Neutrophil (primary cell): ENCODE data around the gene AP5S1.
"Not testable (repeated sequence)": the region's sequence is repeated elsewhere in the genome, so short reads cannot be mapped to it uniquely, and the experiment has no call there.

Experiments used
- H3K27ac ChIP-seq: fragments of 200-600 bp; sonication (generic); 2 replicates; pipeline ENCODE4 v1.5.1; 2016; ENCODE audit warnings: mild to moderate bottlenecking, moderate library complexity
- H3K27me3 ChIP-seq: fragments of 200-600 bp; sonication (generic); 2 replicates; pipeline ENCODE4 v1.6.0; 2016; ENCODE audit warnings: mild to moderate bottlenecking
- H3K36me3 ChIP-seq: fragments of 200-600 bp; sonication (generic); 2 replicates; pipeline ENCODE4 v1.5.1; 2017
- H3K4me1 ChIP-seq, 2 experiments: fragments of 200-600 bp in 1 of 2; sonication (generic) in 1 of 2; 1 replicate in 1 of 2; 2 replicates in 1 of 2; pipeline versions ENCODE4 v1.5.1 to v1.6.1; 2013 to 2016; ENCODE audit warnings: low read depth in 1 of 2, low read length in 1 of 2, mild to moderate bottlenecking in 1 of 2, moderate library complexity in 1 of 2; ENCODE audit not compliant: control insufficient read depth in 1 of 2, insufficient read depth in 1 of 2
- H3K4me3 ChIP-seq, 2 experiments: fragments of 200-600 bp in 1 of 2; sonication (generic) in 1 of 2; 1 replicate in 1 of 2; 2 replicates in 1 of 2; pipeline ENCODE4 v1.5.1; 2013 to 2016; ENCODE audit warnings: low read depth in 1 of 2, low read length in 1 of 2, mild to moderate bottlenecking in 1 of 2, moderate library complexity in 1 of 2
- H3K9me3 ChIP-seq: fragments of 200-600 bp; sonication (generic); 2 replicates; pipeline ENCODE4 v1.5.1; 2016
- CTCF ChIP-seq: fragments of 200-600 bp; sonication (generic); IDR thresholded peaks from 2 replicates; pipeline ENCODE4 v1.5.1; 2016; ENCODE audit warnings: antibody characterized with exemption

AP5S1 gene

DNA sequence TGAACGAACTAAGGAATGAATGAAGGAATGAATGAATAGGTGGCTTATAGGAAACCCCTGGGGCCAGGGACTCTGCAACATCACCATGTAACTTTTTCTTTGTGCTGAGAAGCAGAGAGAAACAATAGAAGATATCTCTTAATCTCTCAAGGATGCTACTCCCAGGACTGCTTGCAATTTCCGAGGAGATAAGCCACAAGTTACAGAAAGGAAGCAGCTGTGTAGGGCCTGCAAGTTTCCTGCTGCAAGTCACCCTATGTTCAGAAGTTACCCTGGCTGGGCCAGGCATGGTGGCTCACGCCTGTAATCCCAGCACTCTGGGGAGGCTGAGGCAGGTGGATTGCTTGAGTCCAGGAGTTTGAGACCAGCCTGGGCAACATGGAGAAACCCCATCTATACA is 19.0 kb downstream of the AP5S1 start:
- Histone ChIP-seq H3K9me3 (no peaks in the 10 kb centered on the region), H3K27ac (peak overlapping the region; percentile 86), H3K4me1 (peaks cover 24 to 28% of the 10 kb centered on the region in 2 experiments), H3K4me3 (peak overlapping the region in 1 of 2 experiments; percentile 48), H3K36me3 (no peaks in the 10 kb centered on the region), H3K27me3 (no peaks in the 10 kb centered on the region)
- TF ChIP-seq CTCF, result no peak

GRCh38 chr20:3840201-3840600 is 19.9 kb downstream of the AP5S1 start:
- not testable (repeated sequence) for H3K36me3 ChIP-seq, H3K4me3 ChIP-seq, H3K27me3 ChIP-seq, H3K9me3 ChIP-seq
- Histone ChIP-seq H3K27ac (peak overlapping the region; percentile 86), H3K4me1 (peaks cover 24 to 28% of the 10 kb centered on the region in 2 experiments)

GRCh38 chr20:3842348-3842930 is 22.1 kb downstream of the AP5S1 start:
- Histone ChIP-seq H3K36me3 (no peaks in the 10 kb centered on the region), H3K27me3 (no peaks in the 10 kb centered on the region), H3K27ac (no peak overlapping the region), H3K4me1 (peaks cover 37 to 38% of the 10 kb centered on the region in 2 experiments), H3K4me3 (no peak overlapping the region), H3K9me3 (no peaks in the 10 kb centered on the region)
- TF ChIP-seq CTCF, result no peak

GRCh38 chr20:3843490-3843889 is 23.1 kb downstream of the AP5S1 start:
- Histone ChIP-seq H3K27ac (no peak overlapping the region), H3K36me3 (no peaks in the 10 kb centered on the region), H3K9me3 (no peaks in the 10 kb centered on the region), H3K4me3 (no peak overlapping the region), H3K4me1 (peaks cover 34 to 38% of the 10 kb centered on the region in 2 experiments), H3K27me3 (no peaks in the 10 kb centered on the region)
- no peak for TF ChIP-seq CTCF

DNA sequence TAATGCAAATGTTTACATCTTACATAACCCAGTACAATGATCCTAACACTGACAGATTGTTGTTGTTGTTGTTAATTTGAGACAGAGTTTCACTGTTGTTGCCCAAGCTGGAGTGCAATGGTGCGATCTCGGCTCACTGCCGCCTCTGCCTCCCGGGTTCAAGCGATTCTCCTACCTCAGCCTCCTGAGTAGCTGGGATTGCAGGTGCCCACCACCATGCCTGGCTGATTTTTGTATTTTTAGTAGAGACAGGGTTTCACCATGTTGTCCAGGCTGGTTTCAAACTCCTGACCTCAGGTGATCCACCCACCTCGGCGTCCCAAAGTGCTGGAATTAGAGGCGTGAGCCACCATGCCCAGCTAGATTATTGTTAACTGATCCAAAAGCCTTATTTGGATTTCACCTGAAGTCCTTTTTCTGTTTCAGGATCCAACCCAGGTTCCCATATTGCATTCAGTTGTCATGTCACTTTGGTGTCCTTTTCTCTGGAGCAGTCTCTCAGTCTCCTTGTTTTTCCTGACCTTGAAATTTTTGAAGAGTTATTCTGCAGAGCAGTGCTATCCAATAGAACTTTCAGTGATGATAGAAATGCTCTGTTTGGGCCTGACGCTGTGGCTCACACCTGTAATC is 23.8 kb downstream of the AP5S1 start:
- H3K36me3 ChIP-seq, H3K4me3 ChIP-seq, H3K27ac ChIP-seq, H3K9me3 ChIP-seq, H3K27me3 ChIP-seq: not testable (repeated sequence)
- peaks cover 28 to 32% of the 10 kb centered on the region in 2 experiments for H3K4me1 ChIP-seq

GRCh38 chr20:3846378-3846739 is 26.0 kb downstream of the AP5S1 start:
- Histone ChIP-seq H3K27me3 (no peaks in the 10 kb centered on the region), H3K4me3 (peak overlapping the region; percentile 92 to 99), H3K27ac (peak overlapping the region; percentile 86), H3K9me3 (no peaks in the 10 kb centered on the region), H3K36me3 (no peaks in the 10 kb centered on the region), H3K4me1 (peaks cover 13 to 19% of the 10 kb centered on the region in 2 experiments)
- no peak for TF ChIP-seq CTCF
